ENCODE measurements around the gene IPO9. TPM values are rescaled to one million over a fixed set of nuclear protein-coding genes. Genes with fewer than 3 reads are reported as not detected.

Gene IPO9
- total RNA-seq, 4 donors from 2014 or later = 7.2 to 16.3 (median 10.3) TPM

- Histone ChIP-seq H3K27ac (no peak overlapping the region), H3K4me3 (no peak overlapping the region), H3K36me3 (peaks cover 0 to 35% of the 10 kb centered on the region in 2 donors), H3K27me3 (no peaks in the 10 kb centered on the region), H3K9me3 (no peaks in the 10 kb centered on the region), H3K4me1 (peaks cover 0 to 4% of the 10 kb centered on the region in 2 donors)
- ATAC-seq (no peak), DNase-seq (no peak)
- TF ChIP-seq POLR2A (IDR thresholded peaks at IDR 0.05) (no peak), CTCF (IDR thresholded peaks at IDR 0.05 in 4 of 5, conservative IDR thresholded peaks at IDR 0.05 in 1 of 5) (no peak)
- intact Hi-C loops (cut with DNase I; ENCODE audit: low total_unique reads) = no loop called here
- in situ Hi-C loops (cut with MboI; ENCODE audit: low sequenced_read_pairs in 4 of 4) = no loop called here
These were observed 32.5 kb downstream of the IPO9 start for GRCh38 chr1:201861448-201861847.

GRCh38 chr1:201870397-201870796, 41.4 kb downstream of the IPO9 start:
- TF ChIP-seq CTCF (IDR thresholded peaks at IDR 0.05 in 4 of 5, conservative IDR thresholded peaks at IDR 0.05 in 1 of 5) (no peak), POLR2A (IDR thresholded peaks at IDR 0.05) (no peak)
- intact Hi-C loops (cut with DNase I; ENCODE audit: low total_unique reads) (no loop called here), in situ Hi-C loops (cut with MboI; ENCODE audit: low sequenced_read_pairs in 4 of 4) (no loop called here)
- no peak overlapping the region for H3K4me3 ChIP-seq
- H3K27me3 ChIP-seq = no peaks in the 10 kb centered on the region
- ATAC-seq (no peak), DNase-seq (no peak)
- no peaks in the 10 kb centered on the region for H3K4me1 ChIP-seq
- no peaks in the 10 kb centered on the region for H3K9me3 ChIP-seq
- peaks cover 0 to 82% of the 10 kb centered on the region in 2 donors for H3K36me3 ChIP-seq
- H3K27ac ChIP-seq = no peak overlapping the region

GRCh38 chr1:201874672-201875071, 45.7 kb downstream of the IPO9 start:
- Histone ChIP-seq H3K36me3 (peaks cover 0 to 58% of the 10 kb centered on the region in 2 donors), H3K27ac (no peak overlapping the region), H3K4me3 (no peak overlapping the region), H3K27me3 (no peaks in the 10 kb centered on the region), H3K9me3 (no peaks in the 10 kb centered on the region), H3K4me1 (peaks cover 15 to 21% of the 10 kb centered on the region in 2 donors)
- no peak for DNase-seq
- intact Hi-C loops (cut with DNase I; ENCODE audit: low total_unique reads) (no loop called here), in situ Hi-C loops (cut with MboI; ENCODE audit: low sequenced_read_pairs in 4 of 4) (loop anchor here in 3 of 4 donors (25.0 kb wide), 1 partner anchor 263 kb away; the partner anchor contains the start of gene ARL8A (in 3 of the 3))
- no peak for ATAC-seq
- no peak for TF ChIP-seq CTCF (IDR thresholded peaks at IDR 0.05 in 4 of 5, conservative IDR thresholded peaks at IDR 0.05 in 1 of 5)
- no peak for TF ChIP-seq POLR2A (IDR thresholded peaks at IDR 0.05)

GRCh38 chr1:201876148-201876818, 47.3 kb downstream of the IPO9 start:
- H3K36me3 ChIP-seq = peaks cover 0 to 42% of the 10 kb centered on the region in 2 donors
- DNase-seq (no peak), ATAC-seq (no peak)
- H3K9me3 ChIP-seq = no peaks in the 10 kb centered on the region
- H3K4me3 ChIP-seq = no peak overlapping the region
- no peak overlapping the region for H3K27ac ChIP-seq
- no peaks in the 10 kb centered on the region for H3K27me3 ChIP-seq
- intact Hi-C loops (cut with DNase I; ENCODE audit: low total_unique reads) = no loop called here
- TF ChIP-seq POLR2A (IDR thresholded peaks at IDR 0.05) (no peak), CTCF (IDR thresholded peaks at IDR 0.05 in 4 of 5, conservative IDR thresholded peaks at IDR 0.05 in 1 of 5) (peak in 1 of 5 experiments; percentile 14)
- in situ Hi-C loops (cut with MboI; ENCODE audit: low sequenced_read_pairs in 4 of 4) = loop anchor here in 3 of 4 donors (25.0 kb wide), 1 partner anchor 261 kb away; the partner anchor contains the start of gene ARL8A (in 3 of the 3)
- peaks cover 22 to 37% of the 10 kb centered on the region in 2 donors for H3K4me1 ChIP-seq

All from gastrocnemius medialis (tissue), 4 donors.